Measurements from ENCODE around the gene LUZP2.

GRCh38 chr11:24515632-24516031 lies 18.8 kb downstream of the LUZP2 start:
- TF ChIP-seq CTCF (IDR thresholded peaks at IDR 0.05; ENCODE audit: low read depth, low read length, poor library complexity, severe bottlenecking) (no peak), EZH2phosphoT487 (IDR thresholded peaks at IDR 0.05; ENCODE audit: borderline replicate concordance, low read length) (no peak)

All from DOHH2 (cell line).